OCI-LY7 (cell line): ENCODE results near the gene EFNA2. TPM values are rescaled to one million over a fixed set of nuclear protein-coding genes. Genes with fewer than 3 reads are reported as not detected.

Experiments used
- BruUV-seq: library from RNA; stranded (reverse); fragments of 400-500 nt; replicated peaks from 2 replicates; lab custom pipeline; 2021; lab: Mats Ljungman, UMichigan
- CTCF ChIA-PET: fragments of 300-600 bp; sonication (Branson Sonifier 250); formaldehyde crosslinking; loops from one replicate; lab custom pipeline; 2022; ENCODE audit warnings: antibody characterized with exemption; ENCODE audit not compliant: unreplicated experiment; lab: Charles Lee
- POLR2A ChIA-PET: fragments of 300-600 bp; sonication (Branson Sonifier 250); formaldehyde crosslinking; loops from one replicate; lab custom pipeline; 2022; ENCODE audit warnings: antibody characterized with exemption; lab: Charles Lee
- DNase-seq: peaks from one replicate; pipeline ENCODE4 v3.0.0-alpha.2; 2015; ENCODE audit warnings: low spot score
- H2AFZ ChIP-seq: fragments of 200-600 bp; sonication (generic), shearing (Covaris generic); 2 replicates; pipeline ENCODE4 v1.6.1; 2014; ENCODE audit warnings: mild to moderate bottlenecking, antibody characterized with exemption, low read length, moderate library complexity
- H3K27ac ChIP-seq: fragments of 200-600 bp; sonication (generic); 2 replicates; pipeline ENCODE4 v1.5.1; 2014; ENCODE audit warnings: mixed run types, low read depth, mild to moderate bottlenecking, moderate library complexity, low read length, inconsistent platforms; ENCODE audit not compliant: poor library complexity, severe bottlenecking
- H3K36me3 ChIP-seq: fragments of 200-600 bp; sonication (generic); 2 replicates; pipeline ENCODE4 v1.6.1; 2014; ENCODE audit warnings: mild to moderate bottlenecking, antibody characterized with exemption, low read length, moderate library complexity, mixed read lengths; ENCODE audit not compliant: insufficient read depth
- H3K4me1 ChIP-seq: fragments of 200-600 bp; sonication (generic); 2 replicates; pipeline ENCODE4 v1.5.1; 2014; ENCODE audit warnings: mild to moderate bottlenecking, low read length; ENCODE audit not compliant: insufficient read depth, poor library complexity, severe bottlenecking
- H3K4me2 ChIP-seq: fragments of 200-600 bp; sonication (generic); 2 replicates; pipeline ENCODE4 v1.6.1; 2014; ENCODE audit warnings: mild to moderate bottlenecking, low read length
- H3K4me3 ChIP-seq: fragments of 200-600 bp; sonication (generic); 2 replicates; pipeline ENCODE4 v1.5.1; 2014; ENCODE audit warnings: mild to moderate bottlenecking, low read depth, low read length; ENCODE audit not compliant: poor library complexity, severe bottlenecking
- H3K79me2 ChIP-seq: fragments of 200-600 bp; sonication (generic); 2 replicates; pipeline ENCODE4 v1.6.1; 2016; ENCODE audit warnings: low read depth, mild to moderate bottlenecking, low read length, moderate library complexity, mixed read lengths; ENCODE audit not compliant: insufficient read depth
- H3K9me2 ChIP-seq: fragments of 200-600 bp; sonication (generic); 2 replicates; pipeline ENCODE4 v1.6.1; 2016; ENCODE audit warnings: mild to moderate bottlenecking, low read length, mixed read lengths; ENCODE audit not compliant: insufficient read depth
- H3K9me3 ChIP-seq: fragments of 200-600 bp; sonication (generic); 2 replicates; pipeline ENCODE4 v1.6.1; 2014; ENCODE audit warnings: mild to moderate bottlenecking, mixed run types, low read length, mixed read lengths
- H4K20me1 ChIP-seq: fragments of 200-600 bp; sonication (generic); 2 replicates; pipeline ENCODE4 v1.6.1; 2014; ENCODE audit warnings: mild to moderate bottlenecking, antibody characterized with exemption, low read length, moderate library complexity, mixed read lengths; ENCODE audit not compliant: insufficient read depth
- CTCF ChIP-seq: fragments of 200-600 bp; sonication (generic); conservative IDR thresholded peaks from 2 replicates; pipeline ENCODE4 v1.5.1; 2014; ENCODE audit warnings: mild to moderate bottlenecking, antibody characterized with exemption, low read length, moderate library complexity, mixed read lengths
- EZH2phosphoT487 ChIP-seq: fragments of 200-600 bp; sonication (generic); IDR thresholded peaks from 2 replicates; pipeline ENCODE4 v1.6.1; 2018; ENCODE audit warnings: low read depth, borderline replicate concordance, mild to moderate bottlenecking, mixed run types, antibody characterized with exemption, low read length, moderate library complexity, mixed read lengths
- intact Hi-C: fragments of 100-400 bp; cut with micrococcal nuclease; formaldehyde crosslinking; loops from one replicate; pipeline ENCODE4 v1.10.0; 2022; ENCODE audit not compliant: unreplicated experiment
- total RNA-seq, 2 experiments: library from RNA; depleted of rRNA in 1 of 2; stranded (reverse); fragments of >200 nt in 1 of 2; shearing (Covaris generic) in 1 of 2; gene quantifications; 2 replicates each; pipeline ENCODE4 v1.2.3, GENCODE V29; 2014 to 2022

The EFNA2 gene
- total RNA-seq, 2 experiments from 2014 or later, result not detected

GRCh38 chr19:1291761-1292418 lies 6.2 kb downstream of the EFNA2 start:
- peak; percentile 13 for DNase-seq
- CTCF ChIA-PET, result interaction anchor here (0.6 kb wide), 1 partner anchor 91 kb away, joined by 6 read pairs; no protein-coding TSS in a partner anchor
- intact Hi-C loops, result no loop called here
- H3K9me3 ChIP-seq, result no peaks in the 10 kb centered on the region
- peak overlapping the region; percentile 41 for H3K4me3 ChIP-seq
- TF ChIP-seq CTCF, result no peak
- H4K20me1 ChIP-seq, result no peaks in the 10 kb centered on the region
- peak overlapping the region; percentile 82 for H3K4me2 ChIP-seq
- no peak overlapping the region for H3K27ac ChIP-seq
- no peaks in the 10 kb centered on the region for H3K36me3 ChIP-seq
- BruUV-seq, result no TSS peak
- POLR2A ChIA-PET, result no interaction called here
- H3K9me2 ChIP-seq, result no peaks in the 10 kb centered on the region
- H2AFZ ChIP-seq, result peak overlapping the region; percentile 52; the same call in 1 of the 2 replicates
- H3K4me1 ChIP-seq, result peaks cover 34% of the 10 kb centered on the region
- H3K79me2 ChIP-seq, result no peaks in the 10 kb centered on the region

- Histone ChIP-seq H3K36me3 (no peaks in the 10 kb centered on the region), H3K4me3 (peak overlapping the region; percentile 41), H3K4me1 (peaks cover 34% of the 10 kb centered on the region), H3K9me3 (no peaks in the 10 kb centered on the region), H2AFZ (0 out of 2 replicates have a peak overlapping the region, but pooled peaks have one; percentile 52), H4K20me1 (no peaks in the 10 kb centered on the region), H3K27ac (no peak overlapping the region), H3K4me2 (peak overlapping the region; percentile 82), H3K9me2 (no peaks in the 10 kb centered on the region), H3K79me2 (no peaks in the 10 kb centered on the region)
- BruUV-seq, result no TSS peak
- ChIA-PET CTCF (no interaction called here), POLR2A (no interaction called here)
- intact Hi-C loops, result no loop called here
- TF ChIP-seq EZH2phosphoT487 (no peak), CTCF (no peak)
- DNase-seq, result no peak
Observed at GRCh38 chr19:1292419-1293151, 6.9 kb downstream of the EFNA2 start.
